ENCODE data around the gene PPP4C.

Gene PPP4C

DNA sequence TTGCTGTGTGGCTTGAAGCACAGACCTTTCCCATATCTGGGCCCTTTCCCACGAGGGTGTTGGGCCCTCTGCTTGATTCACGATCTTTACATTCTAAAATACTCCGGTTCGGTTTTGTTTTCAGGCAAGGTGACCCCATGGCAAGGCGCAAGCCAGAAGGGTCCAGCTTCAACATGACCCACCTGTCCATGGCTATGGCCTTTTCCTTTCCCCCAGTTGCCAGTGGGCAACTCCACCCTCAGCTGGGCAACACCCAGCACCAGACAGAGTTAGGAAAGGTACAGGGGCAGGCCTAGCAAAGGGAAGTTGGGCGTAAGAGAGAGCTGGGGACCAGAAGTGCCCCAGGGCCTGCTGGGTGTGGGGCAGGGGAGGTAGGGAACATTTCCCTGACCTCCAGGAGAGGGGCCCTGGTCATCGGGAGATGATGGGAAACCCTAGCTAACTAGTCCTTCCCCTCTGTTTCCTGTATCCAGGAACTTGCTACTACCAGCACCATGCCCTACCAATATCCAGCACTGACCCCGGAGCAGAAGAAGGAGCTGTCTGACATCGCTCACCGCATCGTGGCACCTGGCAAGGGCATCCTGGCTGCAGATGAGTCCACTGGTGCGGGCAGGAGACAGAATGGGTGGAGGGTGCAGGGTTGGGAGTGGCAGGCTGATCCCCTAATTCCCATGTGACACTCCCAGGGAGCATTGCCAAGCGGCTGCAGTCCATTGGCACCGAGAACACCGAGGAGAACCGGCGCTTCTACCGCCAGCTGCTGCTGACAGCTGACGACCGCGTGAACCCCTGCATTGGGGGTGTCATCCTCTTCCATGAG lies 8.8 kb upstream of the PPP4C start:
- Histone ChIP-seq H3K27me3 (ENCODE audit: insufficient read depth, poor library complexity, severe bottlenecking) (no peaks in the 10 kb centered on the region), H3K27ac (replicated peaks) (peak overlapping the region; percentile 94), H3K4me3 (replicated peaks; ENCODE audit: insufficient read depth, low read length) (peak overlapping the region; percentile 98)
- TF ChIP-seq SPI1 (IDR thresholded peaks at IDR 0.05; ENCODE audit: borderline replicate concordance, low read depth), result no peak
- TF ChIP-seq, protein P1, sequence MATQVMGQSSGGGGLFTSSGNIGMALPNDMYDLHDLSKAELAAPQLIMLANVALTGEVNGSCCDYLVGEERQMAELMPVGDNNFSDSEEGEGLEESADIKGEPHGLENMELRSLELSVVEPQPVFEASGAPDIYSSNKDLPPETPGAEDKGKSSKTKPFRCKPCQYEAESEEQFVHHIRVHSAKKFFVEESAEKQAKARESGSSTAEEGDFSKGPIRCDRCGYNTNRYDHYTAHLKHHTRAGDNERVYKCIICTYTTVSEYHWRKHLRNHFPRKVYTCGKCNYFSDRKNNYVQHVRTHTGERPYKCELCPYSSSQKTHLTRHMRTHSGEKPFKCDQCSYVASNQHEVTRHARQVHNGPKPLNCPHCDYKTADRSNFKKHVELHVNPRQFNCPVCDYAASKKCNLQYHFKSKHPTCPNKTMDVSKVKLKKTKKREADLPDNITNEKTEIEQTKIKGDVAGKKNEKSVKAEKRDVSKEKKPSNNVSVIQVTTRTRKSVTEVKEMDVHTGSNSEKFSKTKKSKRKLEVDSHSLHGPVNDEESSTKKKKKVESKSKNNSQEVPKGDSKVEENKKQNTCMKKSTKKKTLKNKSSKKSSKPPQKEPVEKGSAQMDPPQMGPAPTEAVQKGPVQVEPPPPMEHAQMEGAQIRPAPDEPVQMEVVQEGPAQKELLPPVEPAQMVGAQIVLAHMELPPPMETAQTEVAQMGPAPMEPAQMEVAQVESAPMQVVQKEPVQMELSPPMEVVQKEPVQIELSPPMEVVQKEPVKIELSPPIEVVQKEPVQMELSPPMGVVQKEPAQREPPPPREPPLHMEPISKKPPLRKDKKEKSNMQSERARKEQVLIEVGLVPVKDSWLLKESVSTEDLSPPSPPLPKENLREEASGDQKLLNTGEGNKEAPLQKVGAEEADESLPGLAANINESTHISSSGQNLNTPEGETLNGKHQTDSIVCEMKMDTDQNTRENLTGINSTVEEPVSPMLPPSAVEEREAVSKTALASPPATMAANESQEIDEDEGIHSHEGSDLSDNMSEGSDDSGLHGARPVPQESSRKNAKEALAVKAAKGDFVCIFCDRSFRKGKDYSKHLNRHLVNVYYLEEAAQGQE (IDR thresholded peaks at IDR 0.05; ENCODE audit: insufficient replicate concordance, low read depth), result no peak
- TF ChIP-seq GABPA (IDR thresholded peaks at IDR 0.05; ENCODE audit: low read depth), result no peak
- TF ChIP-seq POLR2AphosphoS5 (IDR thresholded peaks at IDR 0.05; ENCODE audit: low read depth), result no peak; the same call in 1 of the 2 replicates
- TF ChIP-seq, protein P2, sequence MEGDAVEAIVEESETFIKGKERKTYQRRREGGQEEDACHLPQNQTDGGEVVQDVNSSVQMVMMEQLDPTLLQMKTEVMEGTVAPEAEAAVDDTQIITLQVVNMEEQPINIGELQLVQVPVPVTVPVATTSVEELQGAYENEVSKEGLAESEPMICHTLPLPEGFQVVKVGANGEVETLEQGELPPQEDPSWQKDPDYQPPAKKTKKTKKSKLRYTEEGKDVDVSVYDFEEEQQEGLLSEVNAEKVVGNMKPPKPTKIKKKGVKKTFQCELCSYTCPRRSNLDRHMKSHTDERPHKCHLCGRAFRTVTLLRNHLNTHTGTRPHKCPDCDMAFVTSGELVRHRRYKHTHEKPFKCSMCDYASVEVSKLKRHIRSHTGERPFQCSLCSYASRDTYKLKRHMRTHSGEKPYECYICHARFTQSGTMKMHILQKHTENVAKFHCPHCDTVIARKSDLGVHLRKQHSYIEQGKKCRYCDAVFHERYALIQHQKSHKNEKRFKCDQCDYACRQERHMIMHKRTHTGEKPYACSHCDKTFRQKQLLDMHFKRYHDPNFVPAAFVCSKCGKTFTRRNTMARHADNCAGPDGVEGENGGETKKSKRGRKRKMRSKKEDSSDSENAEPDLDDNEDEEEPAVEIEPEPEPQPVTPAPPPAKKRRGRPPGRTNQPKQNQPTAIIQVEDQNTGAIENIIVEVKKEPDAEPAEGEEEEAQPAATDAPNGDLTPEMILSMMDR (IDR thresholded peaks at IDR 0.05; ENCODE audit: insufficient read depth, low read length), result no peak
- DNase-seq (ENCODE audit: low read depth in 1 of 2, low spot score in 1 of 2), result peak in 1 of 2 experiments; percentile 71

GRCh38 chr16:30067584-30067916 lies 8.2 kb upstream of the PPP4C start:
- H3K4me3 ChIP-seq (replicated peaks; ENCODE audit: insufficient read depth, low read length), result peak overlapping the region; percentile 98
- H3K27ac ChIP-seq (replicated peaks), result no peak overlapping the region; the same call in 1 of the 2 replicates
- TF ChIP-seq SPI1 (IDR thresholded peaks at IDR 0.05; ENCODE audit: borderline replicate concordance, low read depth) (no peak), POLR2AphosphoS5 (IDR thresholded peaks at IDR 0.05; ENCODE audit: low read depth) (no peak), GABPA (IDR thresholded peaks at IDR 0.05; ENCODE audit: low read depth) (no peak)
- TF ChIP-seq, protein P1 (IDR thresholded peaks at IDR 0.05; ENCODE audit: insufficient replicate concordance, low read depth), result no peak
- TF ChIP-seq, protein P2 (IDR thresholded peaks at IDR 0.05; ENCODE audit: insufficient read depth, low read length), result no peak
- H3K27me3 ChIP-seq (ENCODE audit: insufficient read depth, poor library complexity, severe bottlenecking), result no peaks in the 10 kb centered on the region
- no peak for DNase-seq (ENCODE audit: low read depth in 1 of 2, low spot score in 1 of 2)

DNA sequence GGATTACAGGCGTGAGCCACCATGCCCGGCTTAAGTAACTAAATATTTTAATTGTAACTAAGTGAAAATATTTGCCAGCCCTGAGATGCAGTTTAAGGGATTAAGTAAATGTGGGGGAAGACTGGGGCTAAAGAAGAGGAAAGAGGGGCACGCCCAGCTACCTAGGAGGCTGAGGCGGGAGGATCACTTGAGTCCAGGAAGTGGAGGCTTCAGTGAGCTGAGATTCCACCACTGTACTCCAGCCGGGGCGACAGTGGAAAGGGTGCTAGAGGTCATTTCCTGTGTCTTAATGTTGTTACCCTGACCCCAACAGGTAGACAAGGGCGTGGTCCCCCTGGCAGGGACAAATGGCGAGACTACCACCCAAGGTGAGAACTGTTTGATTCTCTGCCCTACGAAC lies 7.5 kb upstream of the PPP4C start:
- TF ChIP-seq, protein P1 (IDR thresholded peaks at IDR 0.05; ENCODE audit: insufficient replicate concordance, low read depth), result no peak
- TF ChIP-seq SPI1 (IDR thresholded peaks at IDR 0.05; ENCODE audit: borderline replicate concordance, low read depth) (no peak), GABPA (IDR thresholded peaks at IDR 0.05; ENCODE audit: low read depth) (no peak), POLR2AphosphoS5 (IDR thresholded peaks at IDR 0.05; ENCODE audit: low read depth) (no peak)
- TF ChIP-seq, protein P2 (IDR thresholded peaks at IDR 0.05; ENCODE audit: insufficient read depth, low read length), result no peak
- DNase-seq (ENCODE audit: low read depth in 1 of 2, low spot score in 1 of 2), result no peak
- Histone ChIP-seq H3K27ac (replicated peaks) (no peak overlapping the region; the same call in 1 of the 2 replicates), H3K27me3 (ENCODE audit: insufficient read depth, poor library complexity, severe bottlenecking) (no peaks in the 10 kb centered on the region), H3K4me3 (replicated peaks; ENCODE audit: insufficient read depth, low read length) (no peak overlapping the region)
